Neural progenitor cell (in vitro differentiated cells): ENCODE results near the gene MYL1.

Experiments
- EZH2 ChIP-seq: fragments of 200-600 bp; sonication (generic); IDR thresholded peaks from 2 replicates; pipeline ENCODE4 v1.6.1; 2017; ENCODE audit warnings: antibody characterized with exemption, mild to moderate bottlenecking, moderate library complexity
- TF ChIP-seq, protein P1 (sequence below): fragments of 200-600 bp; sonication (generic); IDR thresholded peaks from 2 replicates; pipeline ENCODE4 v1.5.1; 2017; ENCODE audit warnings: antibody characterized with exemption, mild to moderate bottlenecking

DNA sequence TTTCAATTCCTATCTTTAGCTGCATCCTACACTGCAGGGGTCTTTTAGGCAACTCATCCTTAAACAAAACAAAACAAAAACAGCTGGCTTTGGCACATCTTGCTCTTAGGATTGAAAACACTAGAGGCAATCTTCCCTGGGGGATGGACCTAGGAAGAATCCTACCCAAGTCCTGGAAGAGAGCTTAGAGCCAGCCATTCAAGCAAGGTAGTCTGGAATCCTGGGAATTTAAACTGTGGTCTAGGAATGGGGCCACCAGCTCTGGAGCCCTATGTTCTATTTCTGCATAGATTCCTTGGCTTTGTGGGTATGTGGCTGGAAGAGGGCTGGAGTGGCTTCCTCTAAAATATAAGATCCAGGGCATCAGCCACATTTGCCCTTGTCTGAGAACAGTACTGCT, 27.7 kb downstream of the MYL1 start:
- no peak for TF ChIP-seq EZH2
- TF ChIP-seq, protein P1, sequence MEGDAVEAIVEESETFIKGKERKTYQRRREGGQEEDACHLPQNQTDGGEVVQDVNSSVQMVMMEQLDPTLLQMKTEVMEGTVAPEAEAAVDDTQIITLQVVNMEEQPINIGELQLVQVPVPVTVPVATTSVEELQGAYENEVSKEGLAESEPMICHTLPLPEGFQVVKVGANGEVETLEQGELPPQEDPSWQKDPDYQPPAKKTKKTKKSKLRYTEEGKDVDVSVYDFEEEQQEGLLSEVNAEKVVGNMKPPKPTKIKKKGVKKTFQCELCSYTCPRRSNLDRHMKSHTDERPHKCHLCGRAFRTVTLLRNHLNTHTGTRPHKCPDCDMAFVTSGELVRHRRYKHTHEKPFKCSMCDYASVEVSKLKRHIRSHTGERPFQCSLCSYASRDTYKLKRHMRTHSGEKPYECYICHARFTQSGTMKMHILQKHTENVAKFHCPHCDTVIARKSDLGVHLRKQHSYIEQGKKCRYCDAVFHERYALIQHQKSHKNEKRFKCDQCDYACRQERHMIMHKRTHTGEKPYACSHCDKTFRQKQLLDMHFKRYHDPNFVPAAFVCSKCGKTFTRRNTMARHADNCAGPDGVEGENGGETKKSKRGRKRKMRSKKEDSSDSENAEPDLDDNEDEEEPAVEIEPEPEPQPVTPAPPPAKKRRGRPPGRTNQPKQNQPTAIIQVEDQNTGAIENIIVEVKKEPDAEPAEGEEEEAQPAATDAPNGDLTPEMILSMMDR: no peak
